Upper lobe of left lung (tissue), 6 donors: ENCODE measurements around the gene LENEP. TPM values are rescaled to one million over a fixed set of nuclear protein-coding genes. Genes with fewer than 3 reads are reported as not detected.

ENCODE experiments used
- ATAC-seq, 2 donors: fragments of 200-7000 bp; cut with Tn5 transposase; one replicate each; pipeline ENCODE4 v1.9.1; 2022; ENCODE audit warnings: mild to moderate bottlenecking in 2 of 2, moderate library complexity in 2 of 2; ENCODE audit not compliant: low FRiP score in 2 of 2
- DNase-seq, 2 donors: peaks; one replicate each; pipeline ENCODE4 v3.0.0-alpha.2; 2019 to 2020
- H3K27ac ChIP-seq, 4 donors: fragments of 200-600 bp; sonication (generic); one replicate each; pipeline ENCODE4 v1.5.1; 2016 to 2019
- H3K27me3 ChIP-seq, 4 donors: fragments of 200-600 bp; sonication (generic); one replicate each; pipeline ENCODE4 v1.5.1; 2017 to 2019
- H3K36me3 ChIP-seq, 4 donors: fragments of 200-600 bp; sonication (generic); one replicate each; pipeline ENCODE4 v1.5.1; 2016 to 2019
- H3K4me1 ChIP-seq, 4 donors: fragments of 200-600 bp; sonication (generic); one replicate each; pipeline ENCODE4 v1.5.1; 2018 to 2019
- H3K4me3 ChIP-seq, 4 donors: fragments of 200-600 bp; sonication (generic); one replicate each; pipeline ENCODE4 v1.5.1; 2017 to 2019; ENCODE audit warnings: mild to moderate bottlenecking in 2 of 4, moderate library complexity in 1 of 4
- H3K9me3 ChIP-seq, 4 donors: fragments of 200-600 bp; sonication (generic); one replicate each; pipeline ENCODE4 v1.5.1; 2018 to 2019
- EP300 ChIP-seq, 4 donors: sonication (generic); formaldehyde crosslinking; IDR thresholded peaks; one replicate each; pipeline ENCODE4 v1.5.1; 2017; ENCODE audit warnings: antibody characterized with exemption in 4 of 4, control low read depth in 2 of 4
- POLR2A ChIP-seq, 4 donors: fragments of 450-650 bp; IDR thresholded peaks; one replicate each; pipeline ENCODE4 v1.5.1; 2016 to 2017; ENCODE audit warnings: antibody characterized with exemption in 4 of 4, mild to moderate bottlenecking in 2 of 4
- POLR2AphosphoS5 ChIP-seq, 2 donors: sonication (generic); formaldehyde crosslinking; IDR thresholded peaks; one replicate each; pipeline ENCODE4 v1.5.1; 2017; ENCODE audit warnings: antibody characterized with exemption in 2 of 2
- WGBS, 2 donors: methylation state at CpG; one replicate each; pipeline ENCODE4 v1.1.5; 2017 to 2018; 5-methylcytosine and 5-hydroxymethylcytosine counted together
- total RNA-seq, 6 donors: library from RNA; depleted of rRNA in 4 of 6; stranded (reverse); fragments of >200 nt in 4 of 6; gene quantifications; one replicate each; pipeline versions ENCODE4 v1.1.0 to v1.2.1, GENCODE V29; 2016 to 2021
- TF ChIP-seq, protein P1 (sequence below), 6 experiments: fragments of 450-650 bp in 4 of 6; fragments of 200-600 bp in 2 of 6; sonication (generic) in 2 of 6; IDR thresholded peaks; one replicate each; pipeline ENCODE4 v1.5.1; 2016 to 2019; ENCODE audit warnings: antibody characterized with exemption in 6 of 6
- donor health status: DM: no; HTN: no; CAD: no; lungs with moderate emphysema.
- donor health status: DM: no; HTN: yes; CAD: no; lungs with severe emphysema.

LENEP gene
- total RNA-seq, 6 donors from 2014 or later, result 0.57 to 1.0 TPM; not detected in 4

DNA sequence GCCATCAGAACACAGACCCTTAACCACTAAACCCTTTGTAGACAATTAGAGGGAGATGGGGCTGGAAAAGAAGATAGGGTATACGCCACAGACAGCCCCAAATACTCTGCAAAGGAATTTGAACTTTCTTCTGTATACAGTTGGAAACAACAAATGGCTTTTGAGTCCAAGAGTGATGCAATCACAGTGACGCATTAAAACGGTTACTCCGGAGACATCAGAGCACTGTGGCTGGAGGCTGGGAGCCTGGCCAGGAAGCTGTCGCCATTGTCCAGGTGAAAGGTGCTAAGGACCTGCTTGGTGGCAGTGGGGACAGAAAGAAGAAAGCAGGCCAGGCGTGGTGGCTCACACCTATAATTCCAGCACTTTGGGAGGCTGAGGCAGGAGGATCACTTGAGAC, 6.1 kb upstream of the LENEP start:
- TF ChIP-seq POLR2A (IDR thresholded peaks at IDR 0.05) (no peak), EP300 (IDR thresholded peaks at IDR 0.05) (no peak), POLR2AphosphoS5 (IDR thresholded peaks at IDR 0.05) (no peak)
- TF ChIP-seq, protein P1, sequence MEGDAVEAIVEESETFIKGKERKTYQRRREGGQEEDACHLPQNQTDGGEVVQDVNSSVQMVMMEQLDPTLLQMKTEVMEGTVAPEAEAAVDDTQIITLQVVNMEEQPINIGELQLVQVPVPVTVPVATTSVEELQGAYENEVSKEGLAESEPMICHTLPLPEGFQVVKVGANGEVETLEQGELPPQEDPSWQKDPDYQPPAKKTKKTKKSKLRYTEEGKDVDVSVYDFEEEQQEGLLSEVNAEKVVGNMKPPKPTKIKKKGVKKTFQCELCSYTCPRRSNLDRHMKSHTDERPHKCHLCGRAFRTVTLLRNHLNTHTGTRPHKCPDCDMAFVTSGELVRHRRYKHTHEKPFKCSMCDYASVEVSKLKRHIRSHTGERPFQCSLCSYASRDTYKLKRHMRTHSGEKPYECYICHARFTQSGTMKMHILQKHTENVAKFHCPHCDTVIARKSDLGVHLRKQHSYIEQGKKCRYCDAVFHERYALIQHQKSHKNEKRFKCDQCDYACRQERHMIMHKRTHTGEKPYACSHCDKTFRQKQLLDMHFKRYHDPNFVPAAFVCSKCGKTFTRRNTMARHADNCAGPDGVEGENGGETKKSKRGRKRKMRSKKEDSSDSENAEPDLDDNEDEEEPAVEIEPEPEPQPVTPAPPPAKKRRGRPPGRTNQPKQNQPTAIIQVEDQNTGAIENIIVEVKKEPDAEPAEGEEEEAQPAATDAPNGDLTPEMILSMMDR (IDR thresholded peaks at IDR 0.05), result no peak
- Histone ChIP-seq H3K27ac (no peak overlapping the region), H3K27me3 (no peaks in the 10 kb centered on the region), H3K36me3 (peaks cover 0 to 42% (median 21%) of the 10 kb centered on the region in 4 donors), H3K9me3 (no peaks in the 10 kb centered on the region), H3K4me3 (no peak overlapping the region), H3K4me1 (peaks cover 14 to 28% (median 16%) of the 10 kb centered on the region in 4 donors)
- no peak for ATAC-seq
- no peak for DNase-seq
- WGBS, 2 donors, result 66 to 75% methylated on average over 6 of the region's 6 CpGs

DNA sequence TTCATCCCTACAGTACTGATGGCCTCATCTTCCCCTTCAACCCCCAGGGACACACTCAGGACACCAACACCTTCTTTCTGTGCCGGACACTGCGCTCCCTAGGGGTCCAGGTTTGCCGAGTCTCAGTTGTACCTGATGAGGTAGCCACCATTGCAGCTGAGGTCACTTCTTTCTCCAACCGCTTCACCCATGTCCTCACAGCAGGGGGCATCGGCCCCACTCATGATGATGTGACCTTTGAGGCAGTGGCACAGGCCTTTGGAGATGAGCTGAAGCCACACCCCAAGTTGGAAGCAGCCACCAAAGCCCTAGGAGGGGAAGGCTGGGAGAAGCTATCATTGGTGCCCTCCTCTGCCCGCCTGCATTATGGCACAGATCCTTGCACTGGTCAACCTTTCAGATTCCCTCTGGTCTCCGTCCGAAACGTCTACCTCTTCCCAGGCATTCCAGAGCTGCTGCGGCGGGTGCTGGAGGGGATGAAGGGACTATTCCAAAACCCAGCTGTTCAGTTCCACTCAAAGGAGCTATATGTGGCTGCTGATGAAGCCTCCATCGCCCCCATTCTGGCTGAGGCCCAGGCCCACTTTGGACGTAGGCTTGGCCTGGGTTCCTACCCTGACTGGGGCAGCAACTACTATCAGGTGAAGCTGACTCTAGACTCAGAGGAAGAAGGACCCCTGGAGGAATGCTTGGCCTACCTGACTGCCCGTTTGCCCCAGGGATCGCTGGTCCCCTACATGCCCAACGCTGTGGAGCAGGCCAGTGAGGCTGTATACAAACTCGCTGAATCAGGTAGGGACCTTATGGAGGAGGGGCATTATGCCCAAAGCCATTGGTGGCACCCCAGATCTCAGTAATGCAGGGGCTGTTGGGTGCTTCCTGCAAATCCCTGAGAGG, 5.1 kb upstream of the LENEP start:
- Histone ChIP-seq H3K36me3 (peaks cover 0 to 49% (median 23%) of the 10 kb centered on the region in 4 donors), H3K27me3 (no peaks in the 10 kb centered on the region), H3K4me3 (no peak overlapping the region), H3K4me1 (peaks cover 10 to 23% (median 12%) of the 10 kb centered on the region in 4 donors), H3K9me3 (no peaks in the 10 kb centered on the region), H3K27ac (no peak overlapping the region)
- TF ChIP-seq POLR2AphosphoS5 (IDR thresholded peaks at IDR 0.05), result no peak
- TF ChIP-seq POLR2A (IDR thresholded peaks at IDR 0.05), result no peak
- TF ChIP-seq EP300 (IDR thresholded peaks at IDR 0.05), result no peak
- TF ChIP-seq, protein P1 (IDR thresholded peaks at IDR 0.05), result no peak
- no peak for ATAC-seq
- WGBS, 2 donors, result 85 to 88% methylated on average over 7 to 17 of the region's 17 CpGs
- no peak for DNase-seq

DNA sequence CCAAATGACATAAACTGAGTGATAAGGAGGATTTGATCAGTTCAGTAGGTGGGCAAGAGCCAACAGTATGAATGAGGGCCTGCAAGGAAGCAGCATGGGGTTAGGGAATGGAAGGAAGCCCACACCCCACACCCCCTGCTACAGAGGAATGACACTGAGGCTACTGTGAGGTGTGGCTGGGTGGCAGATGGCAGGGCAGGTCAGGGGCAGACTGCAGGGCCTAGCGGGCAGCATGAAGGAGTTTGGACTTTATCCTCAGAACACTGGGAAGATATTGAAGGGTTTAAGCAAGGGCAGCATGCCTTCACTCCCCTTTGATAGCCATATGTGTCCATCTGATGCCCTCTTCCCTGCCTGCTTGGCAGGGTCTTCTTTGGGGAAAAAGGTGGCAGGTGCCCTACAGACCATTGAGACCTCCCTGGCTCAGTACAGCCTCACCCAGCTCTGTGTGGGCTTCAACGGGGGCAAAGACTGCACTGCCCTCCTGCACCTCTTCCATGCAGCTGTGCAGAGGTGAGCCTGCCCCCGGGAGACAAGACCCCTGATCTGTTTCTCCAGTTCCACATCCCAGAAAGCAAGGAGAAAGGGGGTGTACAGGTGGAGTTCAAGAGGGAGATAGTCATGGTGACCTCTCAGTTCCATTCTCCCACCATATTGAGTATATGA, 4.1 kb upstream of the LENEP start:
- H3K4me1 ChIP-seq, result peaks cover 1 to 12% (median 3%) of the 10 kb centered on the region in 4 donors
- TF ChIP-seq EP300 (IDR thresholded peaks at IDR 0.05) (no peak), POLR2AphosphoS5 (IDR thresholded peaks at IDR 0.05) (no peak), POLR2A (IDR thresholded peaks at IDR 0.05) (no peak)
- TF ChIP-seq, protein P1 (IDR thresholded peaks at IDR 0.05), result no peak
- no peak overlapping the region for H3K4me3 ChIP-seq
- no peak overlapping the region for H3K27ac ChIP-seq
- ATAC-seq, result no peak
- no peaks in the 10 kb centered on the region for H3K27me3 ChIP-seq
- no peaks in the 10 kb centered on the region for H3K9me3 ChIP-seq
- 82 to 93% methylated on average over 2 to 3 of the region's 3 CpGs for WGBS, 2 donors
- peaks cover 0 to 49% (median 23%) of the 10 kb centered on the region in 4 donors for H3K36me3 ChIP-seq
- DNase-seq, result no peak

DNA sequence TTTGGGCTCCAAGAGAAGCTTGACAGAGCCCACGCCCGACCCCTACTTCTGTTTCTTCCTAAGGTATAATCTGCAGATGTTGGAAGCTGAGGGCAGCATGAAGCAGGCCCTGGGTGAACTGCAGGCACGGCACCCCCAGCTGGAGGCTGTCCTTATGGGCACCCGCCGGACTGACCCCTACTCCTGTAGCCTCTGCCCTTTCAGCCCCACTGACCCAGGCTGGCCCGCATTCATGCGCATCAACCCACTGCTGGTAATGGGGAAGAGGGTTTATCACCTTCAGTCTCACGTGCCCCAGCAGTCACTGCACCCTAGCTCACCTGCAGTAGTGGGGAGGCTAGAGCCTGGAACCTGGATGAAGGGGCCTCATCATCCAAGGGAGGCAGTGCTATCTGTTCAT, 3.1 kb upstream of the LENEP start:
- Histone ChIP-seq H3K4me3 (no peak overlapping the region), H3K9me3 (no peaks in the 10 kb centered on the region), H3K36me3 (peaks cover 0 to 49% (median 23%) of the 10 kb centered on the region in 4 donors), H3K4me1 (peaks cover 0 to 6% (median 2%) of the 10 kb centered on the region in 4 donors), H3K27me3 (no peaks in the 10 kb centered on the region), H3K27ac (no peak overlapping the region)
- TF ChIP-seq POLR2A (IDR thresholded peaks at IDR 0.05), result no peak
- TF ChIP-seq POLR2AphosphoS5 (IDR thresholded peaks at IDR 0.05), result no peak
- TF ChIP-seq, protein P1 (IDR thresholded peaks at IDR 0.05), result no peak
- TF ChIP-seq EP300 (IDR thresholded peaks at IDR 0.05), result no peak
- DNase-seq (no peak), ATAC-seq (no peak)
- WGBS, 2 donors, result 94 to 95% methylated on average over 7 to 8 of the region's 8 CpGs
